ENCODE data around the gene TRPM3. TPM values are rescaled to one million over a fixed set of nuclear protein-coding genes. Genes with fewer than 3 reads are reported as not detected.
"Not testable (repeated sequence)": the region's sequence is repeated elsewhere in the genome, so short reads cannot be mapped to it uniquely, and the experiment has no call there.

The TRPM3 gene
- total RNA-seq, 2 experiments from 2014 or later: not detected

DNA sequence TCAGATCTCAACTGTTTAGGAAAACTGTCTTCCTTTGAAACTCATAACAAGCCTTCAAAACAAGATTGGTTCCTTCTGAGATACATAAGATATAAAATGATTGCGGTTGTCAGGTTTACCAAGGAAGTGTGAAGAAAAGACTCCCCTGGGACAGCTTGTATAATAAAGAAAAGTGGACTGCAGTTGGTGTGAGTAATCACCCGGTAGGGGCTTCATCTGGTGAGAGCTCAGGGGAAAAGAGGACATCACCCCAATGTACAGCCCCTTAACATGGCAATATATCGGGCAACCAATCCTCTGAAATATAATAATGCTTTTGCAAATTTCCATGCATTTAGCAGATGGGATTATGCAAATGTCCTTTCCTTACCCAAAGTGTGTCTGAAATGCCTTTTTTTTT is 490.4 kb downstream of the TRPM3 start:
- Mint-ChIP-seq H3K27ac (no peak overlapping the region), H3K4me1 (peaks cover 4% of the 10 kb centered on the region), H3K4me3 (no peak overlapping the region), H3K36me3 (no peaks in the 10 kb centered on the region), H3K27me3 (peaks cover 2% of the 10 kb centered on the region), H3K9me3 (no peaks in the 10 kb centered on the region)
- no peak for DNase-seq
- POLR2A ChIA-PET: no interaction called here
- ATAC-seq (ENCODE audit: low read depth): no peak

DNA sequence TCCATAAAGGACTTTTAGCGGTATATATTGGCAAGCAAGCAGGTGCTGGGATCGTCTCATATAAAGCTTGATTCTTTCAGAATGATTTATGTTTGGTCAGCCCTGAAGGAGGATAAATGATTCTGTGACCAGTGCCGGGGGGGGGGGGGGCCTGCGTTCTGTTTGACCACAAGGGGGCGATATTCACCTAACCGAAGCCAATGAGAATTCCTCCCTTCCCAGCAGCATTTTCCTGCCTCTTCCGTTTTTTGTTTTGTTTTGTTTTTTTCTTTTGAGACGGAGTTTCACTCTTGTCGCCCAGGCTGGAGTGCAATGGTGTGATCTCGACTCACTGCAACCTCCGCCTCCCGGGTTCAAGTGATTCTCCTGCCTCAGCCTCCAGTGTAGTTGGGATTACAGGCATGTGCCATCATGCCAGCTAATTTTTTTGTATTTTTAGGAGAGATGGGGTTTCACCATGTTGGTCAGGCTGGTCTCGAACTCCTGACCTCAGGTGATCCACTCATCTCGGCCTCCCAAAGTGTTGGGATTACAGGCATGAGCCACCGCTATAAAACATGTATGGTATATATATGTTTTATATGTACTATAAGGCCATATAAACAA is 492.2 kb downstream of the TRPM3 start:
- POLR2A ChIA-PET; DNase-seq; H3K27me3 Mint-ChIP-seq; H3K27ac Mint-ChIP-seq; H3K36me3 Mint-ChIP-seq; H3K9me3 Mint-ChIP-seq; ATAC-seq (ENCODE audit: low read depth); H3K4me3 Mint-ChIP-seq; H3K4me1 Mint-ChIP-seq: not testable (repeated sequence)

GRCh38 chr9:70625078-70625477 is 496.3 kb downstream of the TRPM3 start:
- Mint-ChIP-seq H3K4me1 (peaks cover 3% of the 10 kb centered on the region), H3K27me3 (peaks cover 12% of the 10 kb centered on the region), H3K36me3 (no peaks in the 10 kb centered on the region), H3K27ac (no peak overlapping the region), H3K9me3 (no peaks in the 10 kb centered on the region), H3K4me3 (no peak overlapping the region)
- ATAC-seq (ENCODE audit: low read depth) (no peak), DNase-seq (no peak)
- POLR2A ChIA-PET: no interaction called here

- H3K27ac Mint-ChIP-seq: no peak overlapping the region
- no peaks in the 10 kb centered on the region for H3K4me1 Mint-ChIP-seq
- H3K27me3 Mint-ChIP-seq: peaks cover 5% of the 10 kb centered on the region
- no peak for DNase-seq
- H3K4me3 Mint-ChIP-seq: no peak overlapping the region
- no peak for ATAC-seq (ENCODE audit: low read depth)
- no peaks in the 10 kb centered on the region for H3K36me3 Mint-ChIP-seq
- H3K9me3 Mint-ChIP-seq: no peaks in the 10 kb centered on the region
- POLR2A ChIA-PET: no interaction called here
These were observed 502.6 kb downstream of the TRPM3 start for GRCh38 chr9:70618784-70619183.

GRCh38 chr9:70617033-70617828 is 504.2 kb downstream of the TRPM3 start:
- no peaks in the 10 kb centered on the region for H3K9me3 Mint-ChIP-seq
- H3K27me3 Mint-ChIP-seq: peaks cover 12% of the 10 kb centered on the region
- POLR2A ChIA-PET: no interaction called here
- H3K4me3 Mint-ChIP-seq: no peak overlapping the region
- H3K4me1 Mint-ChIP-seq: no peaks in the 10 kb centered on the region
- no peak overlapping the region for H3K27ac Mint-ChIP-seq
- no peaks in the 10 kb centered on the region for H3K36me3 Mint-ChIP-seq
- no peak for ATAC-seq (ENCODE audit: low read depth)
- DNase-seq: no peak

- POLR2A ChIA-PET: no interaction called here
- Mint-ChIP-seq H3K27me3 (peaks cover 11% of the 10 kb centered on the region), H3K27ac (no peak overlapping the region), H3K36me3 (no peaks in the 10 kb centered on the region), H3K9me3 (no peaks in the 10 kb centered on the region), H3K4me1 (no peaks in the 10 kb centered on the region), H3K4me3 (no peak overlapping the region)
- DNase-seq: no peak
- ATAC-seq (ENCODE audit: low read depth): no peak
These were observed 505.0 kb downstream of the TRPM3 start for GRCh38 chr9:70616228-70616990.

DNA sequence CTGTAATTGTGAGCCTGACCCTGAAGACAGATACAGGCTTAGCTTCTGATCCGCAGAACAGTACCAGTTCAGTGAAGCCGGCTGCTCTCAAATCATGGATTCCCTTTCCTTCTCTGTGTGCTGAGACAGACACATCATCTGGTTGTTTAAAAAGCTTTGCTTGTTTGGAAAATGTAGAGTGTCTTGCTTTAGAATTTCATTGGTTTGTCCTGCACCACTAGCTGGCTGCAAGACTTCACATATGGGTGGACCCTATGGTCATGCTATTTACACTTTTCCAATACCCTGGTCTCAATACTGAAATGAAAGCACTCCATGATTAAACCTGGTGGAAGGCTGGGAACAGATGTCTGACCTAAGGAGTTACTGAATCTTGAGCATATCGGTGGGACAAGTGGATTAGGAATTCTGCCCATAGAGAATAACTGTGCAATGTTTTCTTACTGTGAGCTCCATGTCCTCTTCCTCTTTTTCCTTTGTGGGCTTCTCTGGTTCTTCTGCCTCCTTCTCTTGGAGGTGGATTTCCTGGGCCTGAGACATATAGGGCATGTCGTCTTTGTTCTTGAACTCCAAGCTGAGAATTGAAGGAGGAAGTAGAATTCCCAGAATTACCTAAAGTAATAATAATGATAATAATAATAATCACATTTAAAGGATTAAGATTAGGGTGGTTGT is 505.8 kb downstream of the TRPM3 start:
- Mint-ChIP-seq H3K36me3 (no peaks in the 10 kb centered on the region), H3K4me1 (no peaks in the 10 kb centered on the region), H3K27me3 (peaks cover 11% of the 10 kb centered on the region), H3K27ac (no peak overlapping the region), H3K9me3 (no peaks in the 10 kb centered on the region), H3K4me3 (no peak overlapping the region)
- DNase-seq (no peak), ATAC-seq (ENCODE audit: low read depth) (no peak)
- POLR2A ChIA-PET: no interaction called here

DNA sequence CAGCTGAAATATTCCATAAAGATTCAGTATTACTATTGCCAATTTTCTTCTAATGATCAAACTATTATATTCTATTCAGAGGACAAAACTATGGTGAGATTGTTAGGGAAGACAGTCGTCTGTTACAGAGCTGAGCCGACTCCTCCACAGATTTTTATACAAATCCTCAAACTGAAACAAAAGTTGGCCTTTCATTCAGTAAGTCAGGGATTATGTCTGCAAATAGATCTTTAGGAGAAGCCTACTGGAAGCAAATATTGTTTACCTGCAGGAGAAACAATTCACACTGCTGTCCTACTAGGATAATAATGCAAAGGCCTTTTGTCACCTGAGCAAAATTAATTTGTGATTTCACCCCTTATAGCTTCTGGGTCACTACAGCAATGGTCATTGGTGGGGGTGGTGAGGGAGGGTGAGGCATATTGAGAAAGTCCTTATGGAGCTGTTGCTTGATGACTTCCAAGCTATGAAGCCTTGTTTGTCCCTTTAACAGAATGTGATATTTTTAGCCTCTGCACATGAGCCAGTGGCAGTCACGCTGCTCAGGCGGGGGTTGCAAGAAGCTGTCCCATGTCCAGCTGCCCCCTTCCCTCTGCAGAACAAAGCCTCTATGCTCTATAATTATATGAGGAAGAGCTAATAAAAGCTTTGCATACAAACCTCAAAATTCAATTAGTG is 506.5 kb downstream of the TRPM3 start:
- POLR2A ChIA-PET: no interaction called here
- DNase-seq (no peak), ATAC-seq (ENCODE audit: low read depth) (no peak)
- Mint-ChIP-seq H3K36me3 (no peaks in the 10 kb centered on the region), H3K27ac (no peak overlapping the region), H3K4me1 (no peaks in the 10 kb centered on the region), H3K9me3 (no peaks in the 10 kb centered on the region), H3K27me3 (peaks cover 11% of the 10 kb centered on the region), H3K4me3 (no peak overlapping the region)

DNA sequence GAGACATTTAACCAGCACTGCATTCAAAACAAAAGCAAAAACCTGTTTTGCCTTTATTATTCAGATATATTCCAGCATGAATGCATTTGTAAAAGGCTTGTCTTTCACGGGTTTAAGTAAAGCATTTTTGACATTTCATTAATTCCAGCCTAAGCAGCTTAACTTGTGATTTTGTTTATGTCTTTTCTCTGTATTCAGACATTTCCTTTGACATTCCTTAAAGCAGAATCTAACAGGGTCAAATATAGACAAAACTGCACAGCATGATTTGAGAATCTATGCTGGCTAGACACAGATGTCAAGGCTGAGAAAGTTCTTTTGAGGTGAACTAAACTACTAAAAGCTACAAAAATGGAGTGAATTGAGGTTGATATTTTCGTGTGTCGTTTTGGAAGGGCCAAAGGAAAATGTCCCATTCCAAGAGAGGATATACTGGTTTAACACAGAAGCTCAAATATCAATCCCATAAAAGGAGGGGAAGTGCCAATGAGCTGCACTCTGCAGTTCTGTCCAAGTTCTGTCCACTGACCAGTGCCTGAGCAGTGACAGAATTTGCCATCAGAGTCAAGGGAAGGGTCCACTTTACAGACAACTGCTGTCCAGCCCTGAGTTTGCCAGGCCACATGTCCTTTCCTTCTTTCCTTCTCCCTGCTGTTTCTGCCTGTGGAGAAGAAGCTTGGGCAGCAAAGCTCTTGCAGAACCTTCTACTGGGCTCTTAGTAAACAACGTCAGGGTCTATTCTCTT is 508.2 kb downstream of the TRPM3 start:
- Mint-ChIP-seq H3K27me3 (peaks cover 11% of the 10 kb centered on the region), H3K36me3 (no peaks in the 10 kb centered on the region), H3K9me3 (no peaks in the 10 kb centered on the region), H3K4me3 (no peak overlapping the region), H3K4me1 (no peaks in the 10 kb centered on the region), H3K27ac (no peak overlapping the region)
- POLR2A ChIA-PET: no interaction called here
- ATAC-seq (ENCODE audit: low read depth) (no peak), DNase-seq (no peak)

DNA sequence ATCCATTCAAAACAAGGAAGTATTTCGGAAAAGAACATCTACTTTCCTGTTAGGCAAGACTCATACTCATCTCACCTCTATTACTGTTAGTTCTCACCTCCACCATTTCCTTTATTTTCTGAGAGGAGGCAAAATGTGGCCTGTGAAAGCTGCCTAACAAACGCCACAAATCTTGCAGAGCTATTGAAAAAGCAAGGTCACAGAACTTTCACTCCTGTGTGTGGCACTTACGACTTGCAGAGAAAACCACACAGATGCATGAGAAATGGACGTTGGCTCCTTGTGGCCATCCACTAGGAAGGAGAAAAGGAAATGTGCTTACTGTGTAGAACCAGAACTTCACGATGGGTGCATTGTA is 511.2 kb downstream of the TRPM3 start:
- Mint-ChIP-seq H3K36me3 (no peaks in the 10 kb centered on the region), H3K4me3 (no peak overlapping the region), H3K27me3 (peaks cover 11% of the 10 kb centered on the region), H3K4me1 (peaks cover 4% of the 10 kb centered on the region), H3K27ac (no peak overlapping the region), H3K9me3 (no peaks in the 10 kb centered on the region)
- ATAC-seq (ENCODE audit: low read depth) (no peak), DNase-seq (no peak)
- POLR2A ChIA-PET: no interaction called here

DNA sequence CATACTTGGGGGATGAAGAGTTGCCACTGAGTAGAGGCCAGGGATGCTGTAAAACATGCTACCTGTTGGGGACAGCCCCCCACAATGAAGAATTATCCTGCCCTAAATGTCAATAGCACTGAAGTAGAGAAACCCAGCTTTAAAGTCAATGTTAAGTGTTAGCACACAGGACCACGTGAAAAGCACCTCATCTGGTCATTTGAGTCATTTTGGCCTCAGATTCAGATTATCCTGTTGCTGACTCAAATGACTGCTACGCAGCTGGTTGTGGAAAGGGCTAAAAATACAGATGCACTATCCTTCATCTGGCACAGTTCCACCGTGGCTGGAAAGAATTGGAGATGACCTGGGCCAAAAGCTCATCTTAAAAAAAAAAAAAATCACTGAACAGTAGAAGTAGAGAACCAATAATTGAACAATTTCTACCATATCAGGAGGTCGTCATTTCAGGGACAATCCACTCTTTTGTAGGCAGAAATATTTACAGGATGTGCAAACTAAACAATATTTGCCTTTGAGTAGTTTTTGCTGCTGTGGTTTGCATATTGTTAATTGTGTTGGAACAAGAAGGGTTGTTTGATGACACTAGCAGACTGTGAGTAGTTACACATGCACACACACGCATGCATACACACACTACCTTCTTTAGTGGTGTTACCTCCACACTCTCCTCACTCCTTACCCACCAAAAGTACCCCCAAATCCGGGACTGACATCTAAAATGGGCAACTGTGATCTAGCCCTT is 511.7 kb downstream of the TRPM3 start:
- no peak overlapping the region for H3K4me3 Mint-ChIP-seq
- DNase-seq (no peak), ATAC-seq (ENCODE audit: low read depth) (no peak)
- H3K9me3 Mint-ChIP-seq: no peaks in the 10 kb centered on the region
- no peaks in the 10 kb centered on the region for H3K36me3 Mint-ChIP-seq
- H3K27ac Mint-ChIP-seq: no peak overlapping the region
- H3K27me3 Mint-ChIP-seq: peaks cover 11% of the 10 kb centered on the region
- POLR2A ChIA-PET: no interaction called here
- peaks cover 4% of the 10 kb centered on the region for H3K4me1 Mint-ChIP-seq

- ATAC-seq (ENCODE audit: low read depth) (no peak), DNase-seq (no peak)
- peaks cover 4% of the 10 kb centered on the region for H3K4me1 Mint-ChIP-seq
- H3K4me3 Mint-ChIP-seq: no peak overlapping the region
- no peaks in the 10 kb centered on the region for H3K9me3 Mint-ChIP-seq
- peaks cover 11% of the 10 kb centered on the region for H3K27me3 Mint-ChIP-seq
- no peaks in the 10 kb centered on the region for H3K36me3 Mint-ChIP-seq
- H3K27ac Mint-ChIP-seq: no peak overlapping the region
- POLR2A ChIA-PET: no interaction called here
These were observed 512.4 kb downstream of the TRPM3 start for GRCh38 chr9:70609011-70609410.

All from activated naive CD8-positive, alpha-beta T cell treated with anti-CD3 and anti-CD28 coated beads, Interleukin-2, amount 10 ng/mL, durations not matched to agents 7 days and 5 days (primary cell).